NAMALWA (cell line): Measurements from ENCODE around the gene THEM4.
"Not testable (repeated sequence)": the region's sequence is repeated elsewhere in the genome, so short reads cannot be mapped to it uniquely, and the experiment has no call there.

Experiments used
- DNase-seq: peaks from one replicate; pipeline ENCODE4 v3.0.0-alpha.2; 2015; ENCODE audit warnings: low spot score

Gene THEM4

GRCh38 chr1:151934048-151934493, 24.8 kb upstream of the THEM4 start:
- DNase-seq, result peak; percentile 88

GRCh38 chr1:151924691-151925587, 15.6 kb upstream of the THEM4 start:
- no peak for DNase-seq

GRCh38 chr1:151923422-151923821, 14.1 kb upstream of the THEM4 start:
- no peak for DNase-seq

- DNase-seq, result peak; percentile 66
Observed at GRCh38 chr1:151920149-151920548, 10.8 kb upstream of the THEM4 start.

GRCh38 chr1:151918819-151919610, 9.7 kb upstream of the THEM4 start:
- DNase-seq, result no peak

GRCh38 chr1:151918156-151918555, 8.8 kb upstream of the THEM4 start:
- no peak for DNase-seq

- DNase-seq, result no peak
Observed at GRCh38 chr1:151916726-151917370, 7.5 kb upstream of the THEM4 start.

GRCh38 chr1:151915061-151915686, 5.9 kb upstream of the THEM4 start:
- no peak for DNase-seq

- DNase-seq, result no peak
Observed at GRCh38 chr1:151914076-151914475, 4.8 kb upstream of the THEM4 start.

- no peak for DNase-seq
Observed at GRCh38 chr1:151912973-151913372, 3.7 kb upstream of the THEM4 start.

- DNase-seq, result peak; percentile 39
Observed at GRCh38 chr1:151908228-151908691, 1.1 kb downstream of the THEM4 start.

- no peak for DNase-seq
Observed at GRCh38 chr1:151907363-151908139, 1.8 kb downstream of the THEM4 start.

- not testable (repeated sequence) for DNase-seq
Observed at GRCh38 chr1:151906324-151906645, 3.0 kb downstream of the THEM4 start.

- not testable (repeated sequence) for DNase-seq
Observed at GRCh38 chr1:151905443-151906323, 3.6 kb downstream of the THEM4 start.

GRCh38 chr1:151905070-151905442, 4.3 kb downstream of the THEM4 start:
- DNase-seq, result no peak

GRCh38 chr1:151902858-151903257, 6.5 kb downstream of the THEM4 start:
- DNase-seq, result no peak

GRCh38 chr1:151900804-151901203, 8.5 kb downstream of the THEM4 start:
- DNase-seq, result not testable (repeated sequence)

- DNase-seq, result no peak
Observed at GRCh38 chr1:151898519-151898991, 10.8 kb downstream of the THEM4 start.

GRCh38 chr1:151897991-151898431, 11.3 kb downstream of the THEM4 start:
- no peak for DNase-seq
